GM18519 (cell line): Measurements from ENCODE around the gene NSF.
"Not testable (repeated sequence)": the region's sequence is repeated elsewhere in the genome, so short reads cannot be mapped to it uniquely, and the experiment has no call there.

Source experiments
- ATAC-seq: cut with Tn5 transposase; IDR thresholded peaks from one replicate; pipeline ENCODE4 v1.9.1; 2021; ENCODE audit warnings: mild to moderate bottlenecking, moderate library complexity; ENCODE audit not compliant: unreplicated experiment, low FRiP score

NSF gene

GRCh38 chr17:46771561-46772474 is 181.3 kb downstream of the NSF start:
- no peak for ATAC-seq

GRCh38 chr17:46772475-46773220 is 182.2 kb downstream of the NSF start:
- no peak for ATAC-seq

GRCh38 chr17:46773221-46773605 is 182.7 kb downstream of the NSF start:
- ATAC-seq: no peak

GRCh38 chr17:46773676-46774075 is 183.2 kb downstream of the NSF start:
- no peak for ATAC-seq

- ATAC-seq: no peak
Observed at GRCh38 chr17:46774108-46774737, 183.8 kb downstream of the NSF start.

- no peak for ATAC-seq
Observed at GRCh38 chr17:46776298-46777005, 186.0 kb downstream of the NSF start.

- no peak for ATAC-seq
Observed at GRCh38 chr17:46777943-46778915, 187.8 kb downstream of the NSF start.

- ATAC-seq: no peak
Observed at GRCh38 chr17:46780003-46780373, 189.5 kb downstream of the NSF start.

- no peak for ATAC-seq
Observed at GRCh38 chr17:46782250-46782953, 191.9 kb downstream of the NSF start.

GRCh38 chr17:46783031-46783593 is 192.6 kb downstream of the NSF start:
- no peak for ATAC-seq

- ATAC-seq: no peak
Observed at GRCh38 chr17:46785696-46786095, 195.2 kb downstream of the NSF start.

GRCh38 chr17:46787478-46787877 is 197.0 kb downstream of the NSF start:
- no peak for ATAC-seq

GRCh38 chr17:46788300-46788699 is 197.8 kb downstream of the NSF start:
- no peak for ATAC-seq

GRCh38 chr17:46788796-46789195 is 198.3 kb downstream of the NSF start:
- no peak for ATAC-seq

GRCh38 chr17:46789610-46790009 is 199.1 kb downstream of the NSF start:
- ATAC-seq: no peak

GRCh38 chr17:46790216-46790615 is 199.7 kb downstream of the NSF start:
- ATAC-seq: no peak

GRCh38 chr17:46791531-46791930 is 201.1 kb downstream of the NSF start:
- ATAC-seq: no peak

GRCh38 chr17:46792071-46792470 is 201.6 kb downstream of the NSF start:
- ATAC-seq: no peak

- not testable (repeated sequence) for ATAC-seq
Observed at GRCh38 chr17:46793023-46793422, 202.6 kb downstream of the NSF start.
